GM18526 (cell line): ENCODE measurements around the gene AUTS2.

Experiments
- POLR2A ChIP-seq: IDR thresholded peaks from 3 replicates; pipeline ENCODE4 v1.6.1; 2011; ENCODE audit not compliant: insufficient read length; ENCODE audit errors: extremely low read depth

Gene AUTS2

GRCh38 chr7:70376561-70377031 is 778.3 kb downstream of the AUTS2 start:
- TF ChIP-seq POLR2A = no peak

DNA sequence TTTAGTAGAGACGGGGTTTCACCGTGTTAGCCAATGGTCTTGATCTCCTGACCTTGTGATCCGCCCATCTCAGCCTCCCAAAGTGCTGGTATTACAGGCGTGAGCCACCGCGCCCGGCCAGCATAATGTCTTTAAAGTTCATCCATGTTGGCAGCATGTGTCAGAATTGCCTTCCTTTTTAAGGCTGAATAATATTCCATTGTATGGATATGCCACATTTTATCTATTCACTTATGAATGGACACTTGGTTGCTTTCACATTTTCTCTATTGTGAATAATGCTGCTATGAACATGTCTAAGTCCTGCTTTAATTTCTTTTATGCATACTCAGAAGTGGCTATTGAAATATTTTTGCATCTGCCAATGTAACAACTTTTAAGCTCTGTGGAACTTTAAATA is 779.7 kb downstream of the AUTS2 start:
- no peak for TF ChIP-seq POLR2A

GRCh38 chr7:70379210-70379609 is 780.9 kb downstream of the AUTS2 start:
- TF ChIP-seq POLR2A = no peak

DNA sequence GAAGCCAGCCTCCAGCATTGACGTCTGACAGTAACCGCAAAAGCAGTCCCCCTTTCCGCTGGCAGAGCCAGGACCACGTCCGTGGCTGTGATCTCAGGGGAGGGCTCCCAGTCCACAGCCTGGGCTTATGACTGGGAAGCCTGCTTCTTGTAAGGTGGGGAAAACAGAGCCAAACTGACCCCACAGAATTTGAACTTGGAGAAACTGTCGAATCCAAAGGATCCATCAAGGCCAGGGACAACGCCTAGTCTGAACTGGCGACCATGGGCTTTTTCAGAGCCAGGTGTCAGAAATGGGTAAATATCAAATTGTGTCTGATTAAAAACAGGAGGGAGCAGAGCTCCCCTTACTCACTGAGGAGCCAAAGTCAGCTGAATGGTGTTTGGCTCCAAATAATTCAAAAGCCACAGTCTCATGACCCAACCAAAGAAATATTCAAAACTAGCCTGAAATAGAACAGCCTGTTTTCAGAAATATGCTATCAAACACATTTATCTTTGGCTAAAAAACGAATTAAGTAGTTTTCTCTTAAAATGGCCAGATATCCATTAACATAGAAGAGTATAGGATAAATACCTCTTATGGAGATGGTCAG is 782.2 kb downstream of the AUTS2 start:
- no peak for TF ChIP-seq POLR2A

DNA sequence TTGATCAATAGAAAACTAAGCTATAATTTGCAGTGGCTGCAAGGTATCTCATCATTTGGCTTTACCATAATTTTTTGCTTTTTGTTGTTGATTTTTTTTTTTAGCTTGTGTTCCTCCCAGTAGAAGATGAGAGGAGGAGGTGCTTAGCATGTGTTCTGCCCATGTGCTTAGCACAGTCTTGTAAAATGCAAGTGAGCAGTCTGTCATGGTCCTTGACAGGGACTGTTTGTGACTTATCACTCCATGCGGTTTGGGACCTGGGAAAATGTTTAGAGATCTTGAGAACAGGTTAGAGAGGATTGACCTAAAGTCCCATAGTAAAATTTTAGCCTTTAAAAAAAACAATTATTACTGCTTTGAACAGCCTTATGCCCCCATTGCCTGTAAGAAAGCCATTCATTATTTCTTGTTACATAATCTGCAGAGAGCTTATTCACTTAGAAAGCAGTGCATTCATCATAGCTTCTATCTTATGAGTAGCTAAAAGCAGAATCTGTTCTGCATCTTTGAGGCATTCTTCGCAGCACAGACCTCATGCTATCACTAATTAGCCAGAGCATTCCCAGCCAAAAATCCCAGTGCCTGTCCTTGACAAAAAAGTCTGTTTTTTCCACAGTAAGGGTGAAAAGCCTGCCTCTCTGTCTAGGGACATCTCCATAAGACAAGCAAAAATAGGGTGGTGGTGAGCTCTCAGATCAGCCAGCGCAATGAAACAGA is 784.9 kb downstream of the AUTS2 start:
- no peak for TF ChIP-seq POLR2A

DNA sequence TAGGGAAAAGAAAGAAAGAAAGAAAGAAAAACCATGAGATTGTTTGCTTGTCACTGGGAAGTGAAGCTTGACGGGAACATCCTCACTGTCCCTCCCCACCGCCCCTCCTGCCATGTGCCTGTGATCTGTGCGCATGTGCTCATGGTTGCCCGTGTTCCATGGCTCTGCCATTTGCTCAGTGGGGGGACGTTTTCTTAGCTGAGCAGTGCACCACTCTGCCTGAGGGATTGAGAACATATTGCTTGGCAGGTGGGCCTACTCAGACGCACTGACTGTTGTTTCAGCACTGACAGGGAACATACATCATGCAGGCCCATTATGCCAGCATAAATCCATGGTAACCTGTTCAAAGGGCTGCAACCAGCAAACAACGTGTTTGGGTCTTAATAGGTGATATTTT is 785.7 kb downstream of the AUTS2 start:
- TF ChIP-seq POLR2A = no peak

- TF ChIP-seq POLR2A = no peak
These were observed 786.6 kb downstream of the AUTS2 start for GRCh38 chr7:70384891-70385290.

DNA sequence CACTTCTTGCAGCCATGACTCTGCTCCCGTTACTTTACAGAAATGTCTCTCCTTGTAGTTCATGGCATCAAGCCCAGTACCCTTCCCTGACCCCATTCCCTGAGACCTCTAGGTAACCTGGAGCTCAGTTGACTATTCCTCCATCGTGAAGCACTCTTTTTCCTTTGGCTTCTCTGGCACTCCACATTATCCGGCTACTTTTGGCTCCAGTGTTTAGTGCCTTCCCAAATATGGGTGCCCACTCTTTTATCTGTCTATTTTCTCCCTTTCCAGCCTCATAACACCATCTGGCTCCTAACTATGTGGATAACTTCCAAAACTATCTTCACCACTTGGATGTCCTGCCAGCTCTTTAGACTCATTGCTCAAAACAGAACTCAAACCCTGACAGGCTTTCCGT is 788.9 kb downstream of the AUTS2 start:
- TF ChIP-seq POLR2A = no peak

GRCh38 chr7:70389531-70390151 is 791.4 kb downstream of the AUTS2 start:
- no peak for TF ChIP-seq POLR2A

DNA sequence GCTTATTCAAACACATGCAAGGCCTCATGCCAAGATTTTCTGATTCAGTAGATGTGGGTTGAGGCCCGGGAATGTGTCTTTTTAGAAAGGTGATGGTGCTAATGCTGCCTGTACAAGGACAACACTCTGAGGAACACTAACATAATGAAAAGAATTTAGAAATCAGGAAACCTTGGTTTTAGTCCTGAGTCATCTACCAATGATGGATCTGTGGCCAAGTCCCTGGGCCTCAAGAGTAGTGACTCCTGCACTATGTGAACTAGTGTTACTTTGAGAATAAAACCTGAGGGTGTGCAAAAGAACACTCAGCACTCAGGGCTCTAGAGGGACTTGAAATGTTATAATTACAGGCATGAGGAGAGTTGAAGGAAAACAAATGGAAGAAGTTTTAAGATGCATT is 792.0 kb downstream of the AUTS2 start:
- no peak for TF ChIP-seq POLR2A

- TF ChIP-seq POLR2A = no peak
These were observed 794.1 kb downstream of the AUTS2 start for GRCh38 chr7:70392256-70392876.

DNA sequence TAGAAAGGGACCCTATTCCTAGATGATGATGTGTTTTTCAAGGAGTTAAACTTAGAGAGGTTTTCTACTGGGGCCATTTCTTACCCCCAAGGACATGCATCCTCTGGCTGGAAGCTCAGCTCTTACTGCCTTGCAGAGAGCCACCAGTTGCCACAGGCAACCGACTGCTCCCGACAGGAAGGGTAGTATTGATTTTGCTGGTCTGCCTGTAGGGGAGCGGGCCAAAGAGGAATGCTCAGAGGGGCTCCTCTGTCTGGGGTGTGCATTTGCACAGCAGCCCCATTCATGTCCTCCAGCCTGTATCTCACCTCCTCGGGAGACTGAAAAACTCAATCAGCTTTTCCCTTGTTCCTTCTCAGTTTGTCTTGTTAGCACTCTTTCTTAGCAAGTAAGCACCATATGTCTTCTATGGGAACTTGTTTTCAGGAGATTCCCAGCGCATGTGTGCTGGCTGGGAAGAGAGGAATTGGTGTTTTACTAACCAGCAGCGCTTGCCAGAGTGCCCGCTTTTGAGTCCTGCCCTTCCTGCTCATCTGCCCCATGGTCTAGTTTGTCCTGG is 794.7 kb downstream of the AUTS2 start:
- no peak for TF ChIP-seq POLR2A

- TF ChIP-seq POLR2A = no peak
These were observed 795.7 kb downstream of the AUTS2 start for GRCh38 chr7:70393956-70394355.

DNA sequence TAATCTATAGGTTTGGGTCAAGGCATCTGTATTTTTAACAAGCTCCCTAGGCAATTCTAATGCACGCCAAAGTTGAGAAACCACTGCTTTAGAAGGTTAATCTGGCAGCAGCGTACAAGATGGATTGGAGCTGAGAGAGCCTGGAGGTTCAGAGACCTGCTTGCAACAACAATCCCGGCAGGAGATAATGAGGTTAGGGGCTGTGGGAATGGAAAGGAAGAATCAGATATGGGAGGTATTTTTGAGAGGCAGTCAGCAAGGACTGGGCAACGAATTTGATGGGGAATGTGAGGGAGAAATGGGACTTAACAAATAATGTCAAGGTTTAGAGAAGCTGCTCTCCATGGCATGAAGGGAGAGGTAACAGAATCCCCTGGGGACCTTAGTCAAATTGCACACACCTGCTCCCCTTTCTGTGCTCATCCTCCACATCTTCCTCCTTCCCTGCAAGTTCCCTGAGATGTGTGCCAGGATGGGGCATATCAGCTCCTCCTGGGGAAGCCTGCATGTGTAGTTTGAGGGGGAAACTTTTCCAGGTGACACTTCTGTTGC is 802.6 kb downstream of the AUTS2 start:
- TF ChIP-seq POLR2A = no peak

GRCh38 chr7:70402069-70402468 is 803.8 kb downstream of the AUTS2 start:
- no peak for TF ChIP-seq POLR2A

DNA sequence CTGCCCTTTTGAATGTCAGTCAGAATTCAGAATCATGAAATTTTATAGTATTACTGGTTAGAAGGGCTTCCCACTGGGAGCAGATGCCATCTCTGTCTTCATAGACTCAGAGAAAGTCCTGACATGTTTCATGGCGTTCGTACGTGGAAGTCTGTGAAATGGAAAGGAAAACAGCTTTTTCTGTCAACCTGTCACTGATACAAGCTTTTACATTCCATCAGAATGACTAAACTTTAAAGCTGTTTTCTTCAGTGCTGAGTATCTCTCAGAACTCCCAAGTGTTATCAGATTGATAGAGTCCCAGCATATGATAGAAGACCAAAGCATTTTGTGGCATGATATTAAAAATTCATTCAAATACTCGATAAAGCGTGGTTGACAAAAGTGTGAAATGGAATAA is 807.0 kb downstream of the AUTS2 start:
- TF ChIP-seq POLR2A = no peak
